Kidney epithelial cell (primary cell): Measurements from ENCODE around the gene APBB2. TPM values are rescaled to one million over a fixed set of nuclear protein-coding genes. Genes with fewer than 3 reads are reported as not detected.

Source experiments
- DNase-seq: peaks from one replicate; pipeline ENCODE4 v3.0.0-alpha.2; 2010; ENCODE audit warnings: low read depth
- H3K27me3 ChIP-seq: 2 replicates; pipeline ENCODE4 v1.6.0; 2011; ENCODE audit warnings: low read length; ENCODE audit not compliant: control insufficient read depth, insufficient read depth
- H3K36me3 ChIP-seq: 2 replicates; pipeline ENCODE4 v1.5.1; 2011; ENCODE audit warnings: low read length; ENCODE audit not compliant: control insufficient read depth, insufficient read depth
- H3K4me3 ChIP-seq: 2 replicates; pipeline ENCODE4 v1.5.1; 2011; ENCODE audit warnings: low read depth, mild to moderate bottlenecking, control low read depth, low read length
- total RNA-seq: library from RNA; depleted of rRNA; stranded (reverse); fragments of >200 nt; gene quantifications from 2 replicates; pipeline ENCODE4 v1.2.3, GENCODE V29; 2015
- TF ChIP-seq, protein P1 (sequence below): IDR thresholded peaks from 2 replicates; pipeline ENCODE4 v1.5.1; 2011; ENCODE audit warnings: mild to moderate bottlenecking, moderate library complexity, low read length, control low read depth, inconsistent platforms; ENCODE audit not compliant: insufficient read depth, poor library complexity, severe bottlenecking

The APBB2 gene
- total RNA-seq, 1 donor from 2014 or later: 52.0 TPM

- no peak for DNase-seq
- no peak overlapping the region for H3K4me3 ChIP-seq
- TF ChIP-seq, protein P1, sequence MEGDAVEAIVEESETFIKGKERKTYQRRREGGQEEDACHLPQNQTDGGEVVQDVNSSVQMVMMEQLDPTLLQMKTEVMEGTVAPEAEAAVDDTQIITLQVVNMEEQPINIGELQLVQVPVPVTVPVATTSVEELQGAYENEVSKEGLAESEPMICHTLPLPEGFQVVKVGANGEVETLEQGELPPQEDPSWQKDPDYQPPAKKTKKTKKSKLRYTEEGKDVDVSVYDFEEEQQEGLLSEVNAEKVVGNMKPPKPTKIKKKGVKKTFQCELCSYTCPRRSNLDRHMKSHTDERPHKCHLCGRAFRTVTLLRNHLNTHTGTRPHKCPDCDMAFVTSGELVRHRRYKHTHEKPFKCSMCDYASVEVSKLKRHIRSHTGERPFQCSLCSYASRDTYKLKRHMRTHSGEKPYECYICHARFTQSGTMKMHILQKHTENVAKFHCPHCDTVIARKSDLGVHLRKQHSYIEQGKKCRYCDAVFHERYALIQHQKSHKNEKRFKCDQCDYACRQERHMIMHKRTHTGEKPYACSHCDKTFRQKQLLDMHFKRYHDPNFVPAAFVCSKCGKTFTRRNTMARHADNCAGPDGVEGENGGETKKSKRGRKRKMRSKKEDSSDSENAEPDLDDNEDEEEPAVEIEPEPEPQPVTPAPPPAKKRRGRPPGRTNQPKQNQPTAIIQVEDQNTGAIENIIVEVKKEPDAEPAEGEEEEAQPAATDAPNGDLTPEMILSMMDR: no peak
- H3K36me3 ChIP-seq: no peaks in the 10 kb centered on the region
- no peaks in the 10 kb centered on the region for H3K27me3 ChIP-seq
Measured at GRCh38 chr4:40788331-40788730, 426.0 kb downstream of the APBB2 start.

DNA sequence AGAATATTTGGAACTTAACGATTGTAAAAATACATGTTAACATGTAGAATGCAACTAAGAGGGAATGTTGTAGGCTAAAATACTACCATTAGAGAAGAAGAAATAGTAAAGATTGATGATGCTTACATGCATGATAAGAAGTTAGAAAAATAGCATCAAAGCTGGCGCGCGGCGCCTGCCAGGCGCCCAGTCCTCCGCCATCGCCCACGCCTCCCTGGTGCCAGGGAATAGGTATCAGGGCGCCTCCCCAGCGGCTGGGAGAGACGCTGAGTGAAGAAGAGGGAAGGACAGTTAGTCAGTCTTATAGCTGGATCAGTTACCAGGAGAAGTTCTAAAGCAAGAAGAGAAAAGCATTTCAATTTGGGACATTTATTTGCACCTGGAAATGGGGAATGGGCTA lies 428.6 kb downstream of the APBB2 start:
- DNase-seq: no peak
- Histone ChIP-seq H3K27me3 (no peaks in the 10 kb centered on the region), H3K36me3 (no peaks in the 10 kb centered on the region), H3K4me3 (no peak overlapping the region)
- TF ChIP-seq, protein P1: no peak

- no peak overlapping the region for H3K4me3 ChIP-seq
- no peaks in the 10 kb centered on the region for H3K36me3 ChIP-seq
- H3K27me3 ChIP-seq: no peaks in the 10 kb centered on the region
- no peak for DNase-seq
- TF ChIP-seq, protein P1: no peak
Measured at GRCh38 chr4:40782876-40783275, 431.5 kb downstream of the APBB2 start.

- DNase-seq: no peak
- no peaks in the 10 kb centered on the region for H3K27me3 ChIP-seq
- no peaks in the 10 kb centered on the region for H3K36me3 ChIP-seq
- TF ChIP-seq, protein P1: no peak
- no peak overlapping the region for H3K4me3 ChIP-seq
Measured at GRCh38 chr4:40778090-40778489, 436.3 kb downstream of the APBB2 start.

DNA sequence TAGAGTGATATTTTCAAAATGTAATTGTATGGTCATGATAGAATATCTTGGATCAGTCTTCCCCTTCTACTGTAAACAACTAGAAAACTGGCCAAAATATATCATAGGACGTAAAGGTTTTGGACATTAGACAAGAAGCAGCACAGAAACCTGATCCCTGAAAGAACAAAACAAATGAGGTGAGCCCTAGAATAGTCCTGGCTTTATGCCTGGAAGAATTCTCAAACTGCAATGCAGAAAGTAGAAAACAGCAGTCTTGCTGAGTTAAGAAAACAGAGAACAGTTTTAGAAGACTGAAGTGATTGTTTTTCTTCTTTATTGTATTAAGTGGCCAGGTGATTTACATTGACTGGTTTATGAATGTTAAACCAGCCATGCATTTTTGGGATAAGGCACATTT lies 445.1 kb downstream of the APBB2 start:
- Histone ChIP-seq H3K27me3 (no peaks in the 10 kb centered on the region), H3K36me3 (no peaks in the 10 kb centered on the region), H3K4me3 (no peak overlapping the region)
- TF ChIP-seq, protein P1: no peak
- DNase-seq: no peak

GRCh38 chr4:40763228-40763716 lies 451.1 kb downstream of the APBB2 start:
- TF ChIP-seq, protein P1: no peak
- DNase-seq: peak; percentile 28
- Histone ChIP-seq H3K4me3 (no peak overlapping the region), H3K27me3 (no peaks in the 10 kb centered on the region), H3K36me3 (no peaks in the 10 kb centered on the region)

Other genes with a start within 250 kb of the APBB2 start
- 1,761 and 1,994 TPM in 2 replicates for gene UCHL1, start 42.4 kb upstream of the APBB2 start, total RNA-seq